Sigmoid colon (tissue), 7 donors: Measurements from ENCODE around the gene PARP6. TPM values are rescaled to one million over a fixed set of nuclear protein-coding genes. Genes with fewer than 3 reads are reported as not detected.

Experiments
- DNase-seq: peaks from one replicate; pipeline ENCODE4 v3.0.0-alpha.2; 2019
- H3K27ac ChIP-seq, 4 donors: fragments of 200-600 bp; sonication (generic); one replicate each; pipeline ENCODE4 v1.5.1; 2016 to 2019; ENCODE audit warnings: mild to moderate bottlenecking in 1 of 4
- H3K27me3 ChIP-seq, 3 donors: fragments of 200-600 bp; sonication (generic); one replicate each; pipeline ENCODE4 v1.5.1; 2019; ENCODE audit warnings: mild to moderate bottlenecking in 1 of 3
- H3K36me3 ChIP-seq, 4 donors: fragments of 200-600 bp; sonication (generic); one replicate each; pipeline ENCODE4 v1.5.1; 2016 to 2019
- H3K4me1 ChIP-seq, 4 donors: fragments of 200-600 bp; sonication (generic); one replicate each; pipeline ENCODE4 v1.5.1; 2017 to 2019
- H3K4me3 ChIP-seq, 4 donors: fragments of 200-600 bp; sonication (generic); one replicate each; pipeline ENCODE4 v1.5.1; 2017 to 2019; ENCODE audit warnings: mild to moderate bottlenecking in 2 of 4, moderate library complexity in 1 of 4
- H3K9me3 ChIP-seq, 4 donors: fragments of 200-600 bp in 3 of 4; sonication (generic) in 3 of 4; one replicate each; pipeline versions ENCODE4 v1.5.1 to v1.6.1; 2013 to 2019
- CTCF ChIP-seq, 4 experiments: fragments of 450-650 bp in 3 of 4; fragments of 200-600 bp in 1 of 4; IDR thresholded peaks; one replicate each; pipeline ENCODE4 v1.5.1; 2016 to 2019; ENCODE audit warnings: antibody characterized with exemption in 4 of 4, mild to moderate bottlenecking in 3 of 4, moderate library complexity in 2 of 4
- EP300 ChIP-seq, 4 donors: sonication (generic); formaldehyde crosslinking; IDR thresholded peaks; one replicate each; pipeline ENCODE4 v1.6.1; 2017; ENCODE audit warnings: antibody characterized with exemption in 4 of 4
- POLR2A ChIP-seq, 2 donors: fragments of 450-650 bp; IDR thresholded peaks; one replicate each; pipeline ENCODE4 v1.6.1; 2016; ENCODE audit warnings: antibody characterized with exemption in 2 of 2, mild to moderate bottlenecking in 2 of 2, moderate library complexity in 2 of 2
- POLR2AphosphoS5 ChIP-seq, 4 donors: sonication (generic); formaldehyde crosslinking; IDR thresholded peaks; one replicate each; pipeline ENCODE4 v1.6.1; 2017; ENCODE audit warnings: antibody characterized with exemption in 4 of 4
- WGBS, 2 donors: extraction: QIAGEN DNeasy Blood & Tissue Kit; methylation state at CpG; one replicate each; pipeline ENCODE4 v1.1.7; 2013; 5-methylcytosine and 5-hydroxymethylcytosine counted together
- intact Hi-C: fragments of 100-400 bp; cut with DNase I; formaldehyde crosslinking; loops from one replicate; pipeline ENCODE4 v1.15.1; 2023
- polyA plus RNA-seq, 3 donors: library from polyadenylated mRNA; stranded (reverse); fragments of 200-250 nt; gene quantifications; one replicate each; pipeline ENCODE4 v1.2.3, GENCODE V29; 2013
- total RNA-seq, 4 donors: library from RNA; depleted of rRNA; stranded (reverse); fragments of >200 nt; gene quantifications; one replicate each; pipeline ENCODE4 v1.1.0, GENCODE V29; 2016
- donor health status: healthy with polysubstance abuse.
- donor health status: Bipolar disorder and iron deficiency.
- donor health status: healthy.

The PARP6 gene
- total and polyA plus RNA-seq, 7 donors = 12.5 to 103 (median 41.5) TPM

- peak; percentile 97 for DNase-seq
- Histone ChIP-seq H3K36me3 (no peaks in the 10 kb centered on the region), H3K27ac (peak within 1 kb of the TSS; percentile 92 to 99 (median 96)), H3K9me3 (no peaks in the 10 kb centered on the region), H3K4me3 (peak within 1 kb of the TSS; percentile 47 to 90 (median 68)), H3K27me3 (no peaks in the 10 kb centered on the region), H3K4me1 (peaks cover 0 to 48% (median 42%) of the 10 kb centered on the region in 4 donors)
- TF ChIP-seq POLR2A (IDR thresholded peaks at IDR 0.05) (peak; percentile 93 to 95), CTCF (IDR thresholded peaks at IDR 0.05) (no peak), POLR2AphosphoS5 (IDR thresholded peaks at IDR 0.05) (peak; percentile 96 to 98 (median 96))
- intact Hi-C loops = loop anchor here (2.0 kb wide), 2 partner anchors 28 to 42 kb away; partner anchors contain the start of gene PARP6
- 0% methylated on average over 67 of the region's 67 CpGs for WGBS, 2 donors
Measured at GRCh38 chr15:72231066-72231832, 41.1 kb downstream of the PARP6 start, which contains the start of gene PKM. TSS of gene PKM (minus strand) at chr15:72231190. CDS start at chr15:72219097, 12,093 bp downstream.

- 0 to 1% methylated on average over 79 of the region's 79 CpGs for WGBS, 2 donors
- peak overlapping the region; percentile 47 to 90 (median 68) for H3K4me3 ChIP-seq
- H3K9me3 ChIP-seq = no peaks in the 10 kb centered on the region
- TF ChIP-seq CTCF (IDR thresholded peaks at IDR 0.05) (no peak), POLR2AphosphoS5 (IDR thresholded peaks at IDR 0.05) (peak; percentile 77 to 91 (median 88)), EP300 (IDR thresholded peaks at IDR 0.05) (no peak), POLR2A (IDR thresholded peaks at IDR 0.05) (peak; percentile 35 to 76)
- H3K36me3 ChIP-seq = no peaks in the 10 kb centered on the region
- H3K27me3 ChIP-seq = no peaks in the 10 kb centered on the region
- intact Hi-C loops = loop anchor here (2.0 kb wide), 2 partner anchors 28 to 42 kb away; partner anchors contain the start of gene PARP6
- peaks cover 0 to 54% (median 46%) of the 10 kb centered on the region in 4 donors for H3K4me1 ChIP-seq
- peak; percentile 95 for DNase-seq
- H3K27ac ChIP-seq = peak overlapping the region; percentile 92 to 99 (median 96)
Measured at GRCh38 chr15:72230197-72231065, 41.9 kb downstream of the PARP6 start.

- Histone ChIP-seq H3K9me3 (no peaks in the 10 kb centered on the region), H3K36me3 (no peaks in the 10 kb centered on the region), H3K27ac (peak overlapping the region; percentile 92 to 99 (median 96)), H3K27me3 (no peaks in the 10 kb centered on the region), H3K4me1 (peaks cover 0 to 54% (median 46%) of the 10 kb centered on the region in 4 donors), H3K4me3 (peak overlapping the region; percentile 47 to 90 (median 68))
- TF ChIP-seq POLR2AphosphoS5 (IDR thresholded peaks at IDR 0.05) (no peak), POLR2A (IDR thresholded peaks at IDR 0.05) (peak in 1 of 2 donors; percentile 21)
- intact Hi-C loops = loop anchor here (2.0 kb wide), 2 partner anchors 27 to 43 kb away; partner anchors contain the start of gene PARP6
- DNase-seq = no peak
- 0% methylated on average over 29 of the region's 29 CpGs for WGBS, 2 donors
Measured at GRCh38 chr15:72229947-72230196, 42.5 kb downstream of the PARP6 start.

- H3K27ac ChIP-seq = peak overlapping the region; percentile 92 to 99 (median 96)
- H3K4me3 ChIP-seq = peak overlapping the region; percentile 47 to 90 (median 68)
- H3K27me3 ChIP-seq = no peaks in the 10 kb centered on the region
- WGBS, 2 donors = 12 to 13% methylated on average over 25 of the region's 25 CpGs
- intact Hi-C loops = no loop called here
- peak; percentile 65 for DNase-seq
- no peaks in the 10 kb centered on the region for H3K36me3 ChIP-seq
- no peak for TF ChIP-seq CTCF (IDR thresholded peaks at IDR 0.05)
- TF ChIP-seq POLR2AphosphoS5 (IDR thresholded peaks at IDR 0.05) = peak in 1 of 4 donors; percentile 14
- no peaks in the 10 kb centered on the region for H3K9me3 ChIP-seq
- peaks cover 0 to 54% (median 46%) of the 10 kb centered on the region in 4 donors for H3K4me1 ChIP-seq
Measured at GRCh38 chr15:72229076-72229946, 43.0 kb downstream of the PARP6 start.
